ENCODE measurements around the gene MRPL38.

Gene MRPL38

DNA sequence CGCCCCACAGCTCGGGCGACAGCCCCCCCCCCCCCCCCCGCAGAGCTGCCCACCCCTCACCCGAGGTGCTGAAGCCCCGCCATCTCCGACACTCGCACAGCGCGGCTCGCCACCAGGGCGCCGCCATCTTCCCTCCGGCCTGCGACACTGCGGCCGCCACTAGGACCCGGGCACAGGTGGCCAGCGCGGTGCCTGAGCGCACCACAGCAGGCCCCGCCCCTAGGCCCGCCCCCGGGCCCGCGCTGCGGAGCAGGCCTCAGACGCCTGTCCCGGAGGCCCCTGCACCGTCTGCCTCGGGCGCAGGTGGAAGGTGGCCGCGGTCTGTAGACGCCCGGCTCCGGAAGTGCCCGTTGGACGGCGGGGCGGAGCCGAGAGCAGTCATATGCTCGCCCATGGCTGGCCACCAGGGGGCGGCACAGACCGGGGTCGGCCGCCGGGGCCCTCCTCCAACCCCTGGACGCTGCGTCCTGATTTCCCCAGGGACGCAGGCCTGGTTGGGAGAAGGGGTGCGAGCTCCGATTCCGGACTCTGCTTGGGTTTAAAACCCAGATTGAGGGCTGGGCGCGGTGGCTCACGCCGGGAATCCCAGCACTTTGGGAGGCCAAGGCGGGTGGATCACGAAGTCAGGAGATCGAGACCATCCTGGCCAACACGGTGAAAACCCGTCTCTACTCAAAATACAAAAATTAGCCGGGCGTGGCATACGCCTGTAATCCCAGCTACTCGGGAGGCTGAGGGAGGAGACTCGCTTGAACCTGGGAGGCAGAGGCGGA lies at the start of gene MRPL38:
TSS of gene MRPL38 (minus strand) at position 136 of the 773 bp plus-strand sequence. CDS start at position 127, 9 bp downstream.
- DNase-seq (ENCODE audit: low read depth in 2 of 2, low spot score in 1 of 2): peak; percentile 74 to 87

DNA sequence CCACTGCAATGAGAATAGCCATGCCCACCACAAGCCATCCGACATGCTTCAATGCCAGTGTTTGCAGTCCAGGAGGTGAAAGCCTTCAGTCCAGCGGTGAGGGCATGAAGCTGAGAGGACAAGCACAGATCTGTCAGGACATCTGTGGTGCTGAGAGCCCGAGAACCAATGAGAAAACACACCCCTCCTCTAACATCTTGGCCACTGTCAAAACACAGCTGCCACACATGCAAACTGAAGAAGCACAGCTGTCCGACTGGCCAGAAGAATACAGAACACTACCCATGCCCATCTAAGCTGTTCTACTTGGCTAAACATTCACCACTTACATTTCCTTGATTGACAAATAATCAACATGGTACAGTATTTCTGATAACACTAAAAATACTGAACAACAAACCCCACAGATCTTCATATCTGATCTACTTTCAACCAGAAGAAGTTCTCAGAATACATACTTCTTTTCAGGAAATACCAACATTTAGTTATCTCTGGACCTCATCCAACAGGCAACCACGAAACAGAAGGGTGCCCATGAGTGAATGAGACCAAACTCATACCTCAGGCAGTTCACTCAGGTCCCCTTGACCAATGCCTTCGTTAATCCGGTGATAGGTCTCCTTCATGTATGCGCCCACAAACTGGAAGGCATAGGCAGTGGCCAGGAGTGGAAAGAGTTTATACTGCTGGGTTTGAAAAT lies 46.3 kb upstream of the MRPL38 start:
- DNase-seq (ENCODE audit: low read depth in 2 of 2, low spot score in 1 of 2): no peak

DNA sequence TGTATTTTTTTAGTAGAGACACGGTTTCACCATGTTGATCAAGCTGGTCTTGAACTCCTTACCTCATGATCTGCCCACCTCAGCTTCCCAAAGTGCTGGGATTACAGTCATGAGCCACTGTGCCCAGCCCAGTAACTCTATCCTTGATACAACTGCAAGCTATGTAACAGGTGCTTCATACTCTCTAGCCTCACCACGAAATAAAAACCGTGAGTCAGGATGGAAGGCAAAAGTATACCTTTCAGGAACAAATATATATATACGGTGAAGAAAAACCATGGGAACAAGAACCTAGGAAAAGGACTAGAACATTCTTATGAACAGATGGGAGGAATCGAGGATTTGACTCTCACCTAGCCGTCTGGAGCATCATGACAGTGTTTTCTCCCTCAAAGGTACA lies 45.7 kb upstream of the MRPL38 start:
- no peak for DNase-seq (ENCODE audit: low read depth in 2 of 2, low spot score in 1 of 2)

- no peak for DNase-seq (ENCODE audit: low read depth in 2 of 2, low spot score in 1 of 2)
Measured at GRCh38 chr17:75945211-75945610, 40.5 kb upstream of the MRPL38 start.

DNA sequence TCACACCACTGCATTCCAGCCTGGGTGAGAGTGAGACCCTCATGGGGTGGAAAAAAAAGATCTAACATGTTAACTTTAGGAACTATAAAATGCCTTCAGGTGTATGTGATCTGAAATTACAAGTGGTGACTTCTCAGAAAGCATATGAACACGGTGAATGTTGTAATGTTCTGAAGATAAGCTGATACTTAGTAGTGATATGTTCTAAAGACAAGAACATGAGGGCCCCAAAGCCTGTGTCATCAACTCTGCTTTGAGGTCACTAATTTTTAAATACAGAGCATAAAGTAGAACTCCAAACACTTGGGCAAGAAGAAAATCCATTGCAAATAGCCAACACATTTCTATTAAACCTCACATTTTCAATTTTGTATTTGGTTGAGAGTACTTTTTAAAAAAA lies 38.8 kb upstream of the MRPL38 start:
- DNase-seq (ENCODE audit: low read depth in 2 of 2, low spot score in 1 of 2): no peak

DNA sequence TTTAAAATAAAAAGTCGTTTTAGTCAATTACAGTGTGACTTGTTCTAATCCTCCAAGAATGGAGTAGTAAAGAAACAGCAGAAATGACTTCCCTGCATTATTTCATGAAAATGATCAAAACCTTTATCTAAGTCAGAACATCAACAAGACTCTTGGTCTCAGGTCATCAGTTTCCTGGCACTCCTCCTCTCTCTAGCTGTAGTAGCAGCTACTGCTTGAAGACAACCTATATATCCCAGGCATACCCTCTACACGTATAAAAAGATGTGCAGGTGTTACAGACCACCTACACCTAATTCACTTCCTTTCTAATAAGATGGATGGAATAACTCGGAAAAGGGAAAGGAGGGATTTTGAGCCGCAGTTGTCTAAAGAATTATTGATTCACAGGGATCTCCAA lies 37.8 kb upstream of the MRPL38 start:
- DNase-seq (ENCODE audit: low read depth in 2 of 2, low spot score in 1 of 2): no peak

DNA sequence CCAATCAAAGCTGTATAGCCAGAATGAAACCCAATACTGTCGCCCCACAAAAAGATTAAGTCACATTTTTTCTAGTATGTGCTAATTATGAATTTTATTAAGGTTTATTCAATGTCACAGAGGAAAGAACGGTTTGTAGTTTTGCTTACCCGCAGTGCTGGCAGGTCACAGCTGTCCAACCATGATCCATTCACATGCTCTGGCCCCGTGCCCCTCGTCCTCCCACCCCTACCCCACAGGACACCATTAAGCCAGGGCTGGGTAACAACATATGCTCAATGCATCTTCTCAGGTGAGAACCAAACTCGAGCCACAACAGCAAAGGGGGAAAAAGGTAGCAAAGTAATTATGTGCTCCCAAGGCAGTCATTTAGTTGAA lies 36.7 kb upstream of the MRPL38 start:
- no peak for DNase-seq (ENCODE audit: low read depth in 2 of 2, low spot score in 1 of 2)

DNA sequence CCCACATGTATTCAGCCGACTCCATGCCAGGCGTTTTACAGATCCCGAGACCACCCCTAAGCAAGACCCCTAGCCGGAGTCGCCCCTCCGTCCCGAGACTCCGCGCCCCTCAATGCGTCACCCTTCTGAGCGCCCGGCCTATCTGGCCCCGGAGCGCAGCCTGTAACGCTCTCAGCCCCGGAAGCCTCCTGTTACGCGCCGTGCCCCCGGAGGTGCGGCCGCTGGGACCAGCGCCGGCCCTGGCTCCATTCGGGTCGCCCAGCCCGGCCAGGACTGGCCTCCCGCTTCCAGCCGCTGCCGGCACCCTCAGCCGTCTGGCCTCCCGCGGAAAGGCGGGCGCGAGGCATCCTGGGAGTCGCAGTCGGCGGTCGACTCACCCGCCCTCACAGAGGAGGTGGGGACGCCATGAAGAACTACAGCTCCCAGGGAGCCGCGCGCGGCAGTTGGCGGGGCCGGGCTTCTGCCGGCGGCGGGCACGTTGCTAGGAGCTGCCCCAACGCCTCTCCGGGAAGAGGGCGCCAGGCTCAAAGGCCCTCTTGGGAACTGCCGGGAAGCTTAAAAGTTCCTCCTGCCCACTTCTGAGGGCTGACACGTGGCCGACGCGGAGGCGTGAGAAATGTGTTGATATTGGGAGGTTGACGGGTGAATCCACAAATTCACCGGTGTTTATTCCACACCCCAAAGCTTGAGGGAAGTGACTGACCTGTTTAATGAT lies 36.2 kb upstream of the MRPL38 start, which contains the start of gene FBF1:
TSS of gene FBF1 (minus strand) at position 316 of the 715 bp plus-strand sequence. CDS start 2,893 bp downstream, outside the sequence.
- peak; percentile 76 to 80 for DNase-seq (ENCODE audit: low read depth in 2 of 2, low spot score in 1 of 2)

DNA sequence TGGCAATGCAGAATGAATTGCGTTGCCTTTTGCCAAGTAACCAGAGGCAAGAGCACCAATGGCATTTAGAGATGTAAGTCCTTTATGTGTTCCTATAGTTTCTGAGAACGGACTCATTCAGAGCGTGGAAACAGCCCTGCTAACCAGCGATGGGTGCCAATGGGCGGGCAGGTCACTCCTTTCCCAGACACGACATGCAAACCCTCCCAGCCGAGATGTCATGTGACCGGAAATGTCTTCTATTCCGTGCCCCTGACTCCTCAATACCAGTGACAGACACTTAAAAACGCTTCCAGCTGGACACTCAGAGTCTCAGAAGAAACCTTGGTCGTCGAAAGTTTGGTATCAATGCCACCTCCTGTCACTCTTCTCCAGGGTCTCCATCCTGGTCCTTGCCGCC lies 33.0 kb upstream of the MRPL38 start:
- no peak for DNase-seq (ENCODE audit: low read depth in 2 of 2, low spot score in 1 of 2)

- DNase-seq (ENCODE audit: low read depth in 2 of 2, low spot score in 1 of 2): no peak
Measured at GRCh38 chr17:75933808-75934207, 29.1 kb upstream of the MRPL38 start.

DNA sequence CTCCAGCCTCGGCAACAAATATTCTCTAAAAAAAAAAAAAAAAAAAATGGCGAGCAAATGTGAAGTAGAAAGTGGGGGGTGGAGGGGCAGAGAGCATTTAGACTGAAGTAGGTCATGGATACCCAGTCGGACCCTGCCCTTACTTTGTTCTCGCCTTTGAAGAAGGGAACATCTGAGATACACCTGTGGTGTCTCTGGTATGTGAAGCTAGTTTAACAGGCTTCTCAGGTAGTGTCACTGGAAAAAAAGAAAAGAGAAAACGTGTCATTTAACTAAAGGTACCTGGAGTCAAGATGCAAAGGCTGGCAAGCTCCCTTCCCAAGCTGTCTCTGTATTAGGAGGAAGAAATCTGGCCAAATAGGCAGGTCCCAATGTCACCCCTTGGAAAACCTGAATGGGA lies 28.2 kb upstream of the MRPL38 start:
- DNase-seq (ENCODE audit: low read depth in 2 of 2, low spot score in 1 of 2): no peak

- DNase-seq (ENCODE audit: low read depth in 2 of 2, low spot score in 1 of 2): no peak
Measured at GRCh38 chr17:75931062-75931461, 26.4 kb upstream of the MRPL38 start.

DNA sequence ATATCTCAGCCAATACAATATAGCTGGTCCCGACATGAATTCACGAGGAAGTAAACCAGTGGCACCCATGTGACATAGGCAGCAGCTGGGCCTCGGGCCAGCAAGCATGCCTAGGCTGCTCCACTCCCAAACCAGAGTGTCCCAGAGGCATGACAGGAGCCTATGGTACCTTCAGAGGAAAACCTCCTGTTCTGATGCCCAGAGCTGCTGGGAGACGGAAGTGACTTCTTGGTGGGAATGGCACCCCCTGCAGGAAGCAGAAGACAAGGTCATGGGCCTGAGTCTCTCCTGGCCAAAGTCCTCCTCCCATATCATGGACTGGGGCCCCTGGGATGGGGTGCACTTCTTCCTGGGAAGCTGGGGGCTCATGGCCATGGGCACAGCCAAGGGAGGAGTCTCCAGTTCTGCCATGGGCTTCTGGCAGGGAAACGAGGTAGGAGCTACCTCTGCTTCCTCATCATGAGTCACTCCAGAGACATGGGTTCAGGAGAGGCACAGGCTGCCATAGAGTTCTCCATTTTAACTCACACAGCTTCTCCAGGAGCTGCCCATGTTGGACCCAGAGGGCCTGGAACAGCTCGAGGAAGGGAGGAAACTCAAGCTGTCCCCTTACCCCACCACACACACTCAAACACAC lies 22.7 kb upstream of the MRPL38 start:
- no peak for DNase-seq (ENCODE audit: low read depth in 2 of 2, low spot score in 1 of 2)

DNA sequence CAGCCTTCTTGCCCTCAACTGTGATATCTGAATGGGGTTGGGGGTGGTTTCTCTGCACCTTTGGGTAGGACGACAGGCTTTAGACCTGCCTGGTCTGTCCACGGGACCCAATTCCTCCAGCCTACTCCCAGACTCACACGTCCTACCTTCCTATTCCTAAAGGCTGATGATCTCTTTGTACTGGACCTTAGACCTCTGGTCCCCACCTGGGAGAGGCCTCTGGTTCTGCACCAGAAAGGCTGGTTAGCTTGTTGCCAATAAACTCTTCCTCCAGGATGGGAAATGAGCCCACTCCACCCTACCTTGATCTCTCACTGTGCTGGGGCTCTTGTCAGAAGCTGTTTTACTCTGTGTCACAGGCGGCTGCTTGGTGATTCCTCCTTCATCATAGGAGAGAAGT lies 21.8 kb upstream of the MRPL38 start:
- DNase-seq (ENCODE audit: low read depth in 2 of 2, low spot score in 1 of 2): no peak

DNA sequence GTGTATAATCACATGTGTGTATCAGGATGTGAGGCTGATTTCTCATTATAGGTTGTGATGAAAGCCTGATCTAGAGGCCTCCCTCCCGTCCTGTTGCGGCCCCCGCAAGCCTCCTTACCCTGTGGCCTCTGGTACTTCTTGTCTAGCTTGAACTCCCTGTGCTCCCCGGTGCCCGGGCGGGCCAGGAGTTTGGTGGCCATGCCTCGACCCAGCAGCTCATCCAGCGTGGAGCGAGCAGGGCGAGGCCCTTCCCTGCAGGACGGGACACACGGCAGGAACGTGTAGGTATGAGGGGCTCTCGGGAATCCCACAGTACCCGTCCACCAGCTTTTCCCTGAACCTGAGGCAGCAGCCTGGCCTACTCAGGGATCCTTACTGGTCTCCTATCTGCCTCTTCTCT lies 21.2 kb upstream of the MRPL38 start:
- DNase-seq (ENCODE audit: low read depth in 2 of 2, low spot score in 1 of 2): no peak

DNA sequence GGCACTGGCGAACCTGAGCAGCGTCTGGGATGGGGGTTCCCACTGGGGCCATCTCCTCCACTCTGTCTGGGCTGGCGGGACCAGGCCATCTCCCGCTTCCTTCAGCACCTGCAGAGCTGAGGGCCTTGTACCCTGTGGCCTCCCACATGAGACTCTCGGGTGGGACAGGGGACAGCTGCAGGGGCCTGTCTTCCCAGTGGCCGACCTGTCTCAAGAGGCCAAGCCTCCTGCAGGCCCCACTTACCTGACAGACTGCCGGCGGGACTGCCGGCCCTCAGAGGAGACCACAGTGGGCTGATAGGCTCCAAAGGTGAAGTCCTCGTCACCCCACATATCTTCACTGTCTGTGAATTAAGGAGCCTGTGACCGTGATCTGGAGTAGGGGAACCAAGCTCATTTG lies 20.4 kb upstream of the MRPL38 start:
- DNase-seq (ENCODE audit: low read depth in 2 of 2, low spot score in 1 of 2): no peak

- DNase-seq (ENCODE audit: low read depth in 2 of 2, low spot score in 1 of 2): no peak
Measured at GRCh38 chr17:75922963-75923874, 18.5 kb upstream of the MRPL38 start.

- no peak for DNase-seq (ENCODE audit: low read depth in 2 of 2, low spot score in 1 of 2)
Measured at GRCh38 chr17:75922173-75922961, 17.7 kb upstream of the MRPL38 start.

- no peak for DNase-seq (ENCODE audit: low read depth in 2 of 2, low spot score in 1 of 2)
Measured at GRCh38 chr17:75921596-75921995, 16.9 kb upstream of the MRPL38 start.

Data from stimulated activated CD8-positive, alpha-beta memory T cell treated with anti-CD3 and anti-CD28 coated beads, Interleukin-4, amount 100 ng/mL, for 4 hours (primary cell).